Subcutaneous adipose tissue (tissue), 4 donors: Measurements from ENCODE around the gene KLKB1. TPM values are rescaled to one million over a fixed set of nuclear protein-coding genes. Genes with fewer than 3 reads are reported as not detected.

Source experiments
- total RNA-seq, 4 donors: library from RNA; depleted of rRNA; stranded (reverse); fragments of >200 nt; gene quantifications; one replicate each; pipeline ENCODE4 v1.1.0, GENCODE V29; 2016
- TF ChIP-seq, protein P1 (sequence below): fragments of 450-650 bp; IDR thresholded peaks from one replicate; pipeline ENCODE4 v1.5.1; 2016; ENCODE audit warnings: low read depth, mild to moderate bottlenecking, control low read depth, antibody characterized with exemption, moderate library complexity

KLKB1 gene
- total RNA-seq, 4 donors from 2014 or later: 0.66 to 0.68 TPM; not detected in 2

DNA sequence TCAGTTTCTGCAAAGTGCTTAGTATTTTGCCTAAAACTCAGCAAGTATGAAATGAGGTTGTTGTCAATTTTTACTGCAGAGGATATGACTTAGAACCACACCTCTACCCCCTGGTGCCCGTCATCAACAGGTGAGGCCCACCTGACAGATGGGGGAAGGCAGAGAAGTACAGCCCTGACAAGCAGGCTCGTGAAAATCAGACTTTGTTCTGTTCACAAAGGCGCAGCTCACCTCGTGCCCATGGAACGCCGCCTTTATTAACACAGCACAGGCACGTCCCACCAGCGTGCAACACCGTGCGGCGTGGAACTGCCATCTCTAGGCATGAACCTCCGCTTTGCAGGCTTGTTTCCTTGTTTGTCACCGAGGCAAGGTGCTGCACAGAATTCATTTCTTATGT lies 22.6 kb upstream of the KLKB1 start:
- TF ChIP-seq, protein P1, sequence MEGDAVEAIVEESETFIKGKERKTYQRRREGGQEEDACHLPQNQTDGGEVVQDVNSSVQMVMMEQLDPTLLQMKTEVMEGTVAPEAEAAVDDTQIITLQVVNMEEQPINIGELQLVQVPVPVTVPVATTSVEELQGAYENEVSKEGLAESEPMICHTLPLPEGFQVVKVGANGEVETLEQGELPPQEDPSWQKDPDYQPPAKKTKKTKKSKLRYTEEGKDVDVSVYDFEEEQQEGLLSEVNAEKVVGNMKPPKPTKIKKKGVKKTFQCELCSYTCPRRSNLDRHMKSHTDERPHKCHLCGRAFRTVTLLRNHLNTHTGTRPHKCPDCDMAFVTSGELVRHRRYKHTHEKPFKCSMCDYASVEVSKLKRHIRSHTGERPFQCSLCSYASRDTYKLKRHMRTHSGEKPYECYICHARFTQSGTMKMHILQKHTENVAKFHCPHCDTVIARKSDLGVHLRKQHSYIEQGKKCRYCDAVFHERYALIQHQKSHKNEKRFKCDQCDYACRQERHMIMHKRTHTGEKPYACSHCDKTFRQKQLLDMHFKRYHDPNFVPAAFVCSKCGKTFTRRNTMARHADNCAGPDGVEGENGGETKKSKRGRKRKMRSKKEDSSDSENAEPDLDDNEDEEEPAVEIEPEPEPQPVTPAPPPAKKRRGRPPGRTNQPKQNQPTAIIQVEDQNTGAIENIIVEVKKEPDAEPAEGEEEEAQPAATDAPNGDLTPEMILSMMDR: no peak

DNA sequence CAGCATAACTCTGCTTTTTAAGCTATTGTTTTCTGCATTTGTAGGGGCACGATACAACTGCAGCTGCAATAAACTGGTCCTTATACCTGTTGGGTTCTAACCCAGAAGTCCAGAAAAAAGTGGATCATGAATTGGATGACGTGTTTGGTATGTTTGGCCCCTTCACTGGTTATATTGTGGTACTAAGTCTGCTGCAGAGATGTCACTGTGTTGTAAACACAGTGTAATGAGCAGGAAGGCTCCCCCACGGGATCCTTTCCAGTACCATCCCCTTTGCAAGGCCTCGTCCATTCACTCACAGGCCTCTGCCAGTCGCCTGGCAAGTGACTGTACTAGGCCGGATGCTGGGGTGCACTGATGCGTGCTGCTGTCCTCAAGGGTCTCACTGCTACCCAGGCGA lies 22.2 kb upstream of the KLKB1 start:
- TF ChIP-seq, protein P1: no peak

DNA sequence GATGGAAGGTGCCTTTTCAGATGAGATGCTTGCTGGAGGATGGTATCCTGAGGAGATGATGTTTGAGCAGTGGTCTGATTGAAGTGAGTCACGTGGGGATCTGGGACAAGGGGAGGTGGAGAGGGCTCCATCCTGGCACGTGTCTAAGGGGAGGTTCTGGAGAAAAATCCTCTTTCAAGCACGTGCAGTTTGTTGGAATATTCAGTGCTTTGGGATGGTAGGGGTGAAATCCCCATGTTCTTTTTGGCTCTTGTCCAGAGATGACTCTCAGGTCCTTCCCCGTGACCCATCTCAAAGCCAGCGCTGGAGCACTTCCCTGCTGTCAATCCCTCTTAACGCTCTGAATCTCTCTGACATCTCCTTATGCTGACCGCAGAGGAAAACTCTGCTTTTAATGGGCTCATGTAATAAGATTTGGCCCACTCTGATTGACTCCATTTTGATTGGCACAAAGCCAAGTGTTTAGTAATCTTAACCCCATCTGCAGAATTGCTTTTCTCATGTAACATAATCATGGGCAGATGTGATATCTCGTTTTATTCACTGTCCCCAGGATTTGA lies 10.8 kb upstream of the KLKB1 start:
- TF ChIP-seq, protein P1: no peak

DNA sequence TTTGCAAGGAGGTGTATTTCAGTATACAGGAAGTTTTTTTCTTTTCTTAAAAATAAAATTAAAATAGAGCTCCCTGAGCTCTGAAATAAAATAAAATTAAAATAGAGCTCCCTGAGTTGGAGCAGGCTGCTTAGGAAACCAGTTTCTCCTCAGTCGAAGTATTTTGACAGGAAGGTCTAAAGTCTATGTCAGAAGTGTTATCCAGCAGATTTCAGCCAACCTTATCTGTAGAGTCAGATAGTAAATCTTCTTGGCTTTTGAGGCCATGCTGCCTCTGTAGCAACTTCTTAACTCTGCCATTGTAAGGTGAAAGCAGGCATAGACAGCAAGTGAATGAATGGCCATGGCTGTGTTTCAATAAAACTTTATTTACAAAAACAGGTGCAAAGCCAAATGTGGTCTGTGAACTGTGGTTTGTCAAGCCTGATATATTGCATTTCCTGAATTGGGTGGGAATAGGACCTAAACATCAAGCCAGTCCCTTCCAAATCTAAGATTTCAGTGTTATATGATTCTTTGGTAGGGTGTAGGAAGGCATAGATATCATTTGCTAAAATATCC lies 9.5 kb upstream of the KLKB1 start:
- TF ChIP-seq, protein P1: no peak

DNA sequence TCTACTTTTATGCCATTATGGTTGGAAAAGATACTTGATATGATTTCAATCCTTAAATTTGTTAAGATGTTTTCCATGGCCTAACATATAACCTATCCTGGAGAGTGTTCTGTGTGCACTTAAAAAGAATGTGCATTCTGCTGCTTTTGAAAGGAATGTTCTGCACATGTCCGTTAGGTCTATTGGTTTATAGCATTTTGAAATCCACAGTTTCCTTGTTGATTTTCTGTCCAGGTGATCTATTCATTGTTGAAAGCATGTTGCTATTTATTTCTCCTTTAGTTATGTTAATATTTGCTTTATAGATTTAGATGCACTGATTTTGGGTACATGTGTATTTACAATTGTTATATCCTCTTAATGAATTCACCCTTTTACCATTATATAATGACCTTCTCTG lies 5.7 kb upstream of the KLKB1 start:
- TF ChIP-seq, protein P1: no peak

DNA sequence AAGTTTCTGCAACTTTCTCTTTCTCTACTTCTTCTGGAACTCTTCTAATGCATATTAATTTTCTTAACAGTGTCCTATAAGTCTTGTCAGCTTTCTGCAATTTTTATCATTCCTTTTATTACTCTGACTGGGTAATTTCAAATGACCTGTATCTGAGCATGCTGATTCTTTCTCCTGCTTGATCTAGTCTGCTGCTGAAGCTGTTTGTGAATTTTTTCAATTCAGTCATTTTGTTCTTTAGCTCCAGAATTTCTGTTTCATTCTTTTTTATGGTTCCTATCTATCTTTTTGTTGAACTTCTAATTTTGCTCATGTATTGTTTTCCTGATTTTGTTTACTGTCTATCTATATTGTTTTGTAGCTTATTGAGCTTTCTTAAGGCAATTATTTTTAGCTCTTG lies 1.5 kb upstream of the KLKB1 start:
- TF ChIP-seq, protein P1: no peak

DNA sequence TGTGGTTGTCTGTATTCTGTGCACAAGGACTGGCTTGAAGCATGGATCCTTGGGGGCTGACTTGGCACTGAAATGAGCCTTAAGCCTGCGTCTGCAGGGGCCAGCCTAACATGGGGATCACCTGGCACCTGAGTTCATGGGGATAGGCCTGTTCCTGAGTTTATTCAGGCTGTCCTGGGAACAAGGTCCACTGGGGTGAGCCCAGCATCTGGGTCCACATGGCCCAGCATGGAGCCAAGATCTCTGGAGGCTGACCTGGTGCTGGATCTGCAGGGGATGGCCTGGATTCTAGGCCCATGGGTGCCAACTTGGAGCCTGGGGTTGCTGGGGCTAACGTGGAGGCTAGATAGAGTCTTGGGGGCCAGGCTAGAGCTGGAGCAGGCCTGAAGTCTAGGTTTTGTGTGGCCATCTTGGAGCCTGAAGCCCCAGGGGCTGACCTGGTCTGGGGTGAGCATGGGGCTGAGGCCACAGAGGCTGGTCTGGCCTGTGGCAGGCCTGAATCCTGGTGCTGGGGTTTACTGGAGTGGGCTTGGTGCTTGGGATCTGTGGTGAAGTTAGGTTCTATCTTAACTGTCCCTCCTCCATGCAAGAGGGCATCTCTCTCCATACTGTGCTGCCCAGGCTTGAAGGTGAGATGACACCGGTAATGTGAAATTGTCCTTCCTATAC lies 652 bp upstream of the KLKB1 start:
- TF ChIP-seq, protein P1: no peak
